BJ (cell line): Measurements from ENCODE around the gene TMEM171. TPM values are rescaled to one million over a fixed set of nuclear protein-coding genes. Genes with fewer than 3 reads are reported as not detected.

Source experiments
- CTCF ChIA-PET: fragments of 350-600 bp; formaldehyde crosslinking; extraction: SDS; loops from one replicate; lab custom pipeline; 2021; ENCODE audit warnings: antibody characterized with exemption, inconsistent platforms; lab: Yijun Ruan, JAX
- POLR2A ChIA-PET: fragments of 300-600 bp; sonication (Branson Sonifier 250); formaldehyde crosslinking; extraction: SDS; loops from one replicate; lab custom pipeline; 2021; ENCODE audit warnings: antibody characterized with exemption; lab: Charles Lee
- DNase-seq: peaks from one replicate; pipeline ENCODE4 v3.0.0-alpha.2; 2011; ENCODE audit warnings: low read depth
- H3K27me3 ChIP-seq: 2 replicates; pipeline ENCODE4 v1.6.0; 2011; ENCODE audit warnings: low read length; ENCODE audit not compliant: control insufficient read depth, insufficient read depth
- H3K36me3 ChIP-seq: 2 replicates; pipeline ENCODE4 v1.5.1; 2011; ENCODE audit warnings: low read length; ENCODE audit not compliant: control insufficient read depth, insufficient read depth
- H3K4me3 ChIP-seq: 2 replicates; pipeline ENCODE4 v1.5.1; 2011; ENCODE audit warnings: low read depth, mild to moderate bottlenecking, control low read depth, low read length
- CTCF ChIP-seq: IDR thresholded peaks from 2 replicates; pipeline ENCODE4 v1.5.1; 2011; ENCODE audit warnings: low read depth, mild to moderate bottlenecking, control low read depth, inconsistent platforms, low read length, moderate library complexity; ENCODE audit not compliant: insufficient read depth
- polyA plus RNA-seq: library from polyadenylated mRNA; depleted of rRNA; stranded (reverse); fragments of >200 nt; gene quantifications from 2 replicates; pipeline ENCODE4 v1.2.3, GENCODE V29; 2011

Gene TMEM171
- polyA plus RNA-seq, 1 experiment = 5.3 TPM

GRCh38 chr5:73094415-73094814 lies 26.0 kb upstream of the TMEM171 start:
- TF ChIP-seq CTCF = no peak
- POLR2A ChIA-PET = interaction anchor here (0.7 kb wide), 1 partner anchor 1449 kb away, joined by 5 read pairs; no protein-coding TSS in a partner anchor
- CTCF ChIA-PET = interaction anchor here (0.6 to 3.0 kb wide), 7 partner anchors 8 to 360 kb away, joined by 3 to 10 read pairs (median 5); no protein-coding TSS in a partner anchor
- no peaks in the 10 kb centered on the region for H3K27me3 ChIP-seq
- DNase-seq = no peak
- no peak overlapping the region for H3K4me3 ChIP-seq
- H3K36me3 ChIP-seq = no peaks in the 10 kb centered on the region; the same call in 1 of the 2 replicates

DNA sequence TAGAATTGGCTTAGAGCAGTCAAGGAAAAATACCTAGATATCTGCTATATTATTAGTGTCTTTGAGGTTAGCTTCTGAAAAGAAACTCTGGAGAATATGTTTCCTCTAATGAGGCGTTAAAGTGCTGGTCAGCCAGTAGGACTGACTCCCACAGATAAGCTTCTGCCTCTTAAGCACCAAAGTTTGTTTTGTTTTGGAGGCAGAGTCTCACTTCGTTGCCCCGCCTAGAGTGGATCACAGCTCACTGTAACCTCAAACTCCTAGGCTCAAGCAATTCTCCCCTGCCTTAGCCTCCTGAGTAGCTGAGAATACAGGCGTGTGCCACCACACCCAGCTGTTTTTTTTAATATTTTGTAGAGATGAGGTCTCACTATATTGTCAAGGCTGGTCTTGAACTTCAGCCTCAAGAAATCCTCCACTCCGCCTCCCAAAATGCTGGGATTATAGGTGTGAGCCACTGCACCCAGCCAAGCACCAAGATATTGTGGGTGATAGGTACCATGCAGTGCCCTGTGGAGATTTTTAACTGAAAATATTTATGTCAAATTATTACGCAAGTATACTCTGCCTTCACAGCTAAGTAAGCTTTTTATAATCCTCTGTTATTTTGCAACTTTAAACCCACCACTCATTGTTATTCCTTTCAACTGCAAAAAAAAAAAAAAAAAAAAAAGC lies 24.7 kb upstream of the TMEM171 start:
- H3K4me3 ChIP-seq = no peak overlapping the region
- CTCF ChIA-PET = interaction anchor here (0.7 to 3.0 kb wide), 6 partner anchors 13 to 359 kb away, joined by 3 to 10 read pairs (median 4); no protein-coding TSS in a partner anchor
- no peaks in the 10 kb centered on the region for H3K27me3 ChIP-seq
- POLR2A ChIA-PET = no interaction called here
- no peaks in the 10 kb centered on the region; the same call in 1 of the 2 replicates for H3K36me3 ChIP-seq
- TF ChIP-seq CTCF = no peak
- no peak for DNase-seq

DNA sequence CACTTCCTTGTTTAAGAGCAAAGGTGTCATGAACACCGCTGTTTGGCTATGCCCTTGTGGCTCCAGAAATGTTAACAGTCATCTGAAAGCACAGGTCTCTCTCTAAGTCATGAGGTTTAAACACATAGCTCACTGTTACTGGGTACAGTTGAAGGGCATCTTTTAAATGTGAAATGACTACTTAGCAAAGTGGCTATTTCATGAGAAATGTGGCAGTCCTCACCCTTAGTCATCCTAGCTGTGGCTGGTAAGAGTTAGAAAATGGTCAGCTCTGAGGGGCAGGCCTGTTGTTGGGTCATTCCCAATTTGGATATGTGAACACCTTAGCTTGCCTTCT lies 24.2 kb upstream of the TMEM171 start:
- H3K27me3 ChIP-seq = no peaks in the 10 kb centered on the region
- ChIA-PET CTCF (interaction anchor here (1.3 to 3.0 kb wide), 2 partner anchors 107 to 354 kb away, joined by 3 to 10 read pairs; no protein-coding TSS in a partner anchor), POLR2A (no interaction called here)
- DNase-seq = no peak
- H3K36me3 ChIP-seq = no peaks in the 10 kb centered on the region
- no peak overlapping the region for H3K4me3 ChIP-seq
- TF ChIP-seq CTCF = no peak

DNA sequence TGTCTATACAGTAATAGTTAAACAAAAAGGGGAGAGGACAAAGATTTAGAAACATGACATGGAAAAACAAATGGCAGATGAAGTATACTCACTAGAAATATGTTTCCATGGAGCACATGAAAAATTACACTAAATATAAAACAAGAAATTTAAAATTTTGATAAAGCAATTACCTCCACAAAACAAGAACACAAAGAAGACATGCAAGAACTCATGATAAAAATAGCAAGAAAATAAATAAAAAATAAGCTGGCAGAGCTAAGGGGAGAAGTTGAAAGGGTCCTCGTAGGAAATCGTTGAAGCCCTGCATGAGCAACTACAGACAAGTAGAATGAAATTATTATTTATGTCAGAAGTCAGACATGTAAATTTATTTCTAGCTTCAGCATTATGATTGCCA lies 22.6 kb upstream of the TMEM171 start:
- Histone ChIP-seq H3K27me3 (no peaks in the 10 kb centered on the region), H3K36me3 (no peaks in the 10 kb centered on the region), H3K4me3 (no peak overlapping the region)
- DNase-seq = no peak
- ChIA-PET CTCF (interaction anchor here (1.2 to 3.1 kb wide), 3 partner anchors 14 to 104 kb away, joined by 8 to 10 read pairs (median 9); no protein-coding TSS in a partner anchor), POLR2A (no interaction called here)
- no peak for TF ChIP-seq CTCF

GRCh38 chr5:73100109-73100508 lies 20.3 kb upstream of the TMEM171 start:
- Histone ChIP-seq H3K27me3 (no peaks in the 10 kb centered on the region), H3K4me3 (no peak overlapping the region), H3K36me3 (no peaks in the 10 kb centered on the region)
- no peak for DNase-seq
- ChIA-PET CTCF (interaction anchor here (0.6 to 3.1 kb wide), 3 partner anchors 70 to 116 kb away, joined by 3 to 10 read pairs (median 10); no protein-coding TSS in a partner anchor), POLR2A (no interaction called here)
- no peak for TF ChIP-seq CTCF
